Peyer's patch (tissue), 4 donors: ENCODE results near the gene CD209.
"Not testable (repeated sequence)": the region's sequence is repeated elsewhere in the genome, so short reads cannot be mapped to it uniquely, and the experiment has no call there.

Experiments
- CTCF ChIP-seq, 6 experiments: fragments of 450-650 bp in 4 of 6; fragments of 200-600 bp in 2 of 6; sonication (generic) in 1 of 6; IDR thresholded peaks; one replicate each; pipeline ENCODE4 v1.5.1; 2017 to 2019; ENCODE audit warnings: antibody characterized with exemption in 6 of 6, mild to moderate bottlenecking in 3 of 6, moderate library complexity in 1 of 6
- POLR2A ChIP-seq, 2 donors: fragments of 450-650 bp; IDR thresholded peaks; one replicate each; pipeline ENCODE4 v1.5.1; 2017; ENCODE audit warnings: antibody characterized with exemption in 2 of 2, mild to moderate bottlenecking in 2 of 2, moderate library complexity in 2 of 2

- not testable (repeated sequence) for TF ChIP-seq POLR2A, CTCF (IDR thresholded peaks at IDR 0.05)
Observed at GRCh38 chr19:7765043-7765442, 17.7 kb upstream of the CD209 start.
